HEK293T (cell line): ENCODE data around the gene TECRL.

Experiments
- BHLHE40 ChIP-seq: fragments of 450-650 bp; IDR thresholded peaks from 2 replicates; pipeline ENCODE4 v1.6.1; 2016; ENCODE audit warnings: mild to moderate bottlenecking, moderate library complexity, borderline replicate concordance
- FOXM1 ChIP-seq: fragments of 450-650 bp; IDR thresholded peaks from 2 replicates; pipeline ENCODE4 v1.6.1; 2017; ENCODE audit warnings: mild to moderate bottlenecking, borderline replicate concordance
- HDGF ChIP-seq: fragments of 450-650 bp; IDR thresholded peaks from 2 replicates; pipeline ENCODE4 v1.6.1; 2017; ENCODE audit warnings: antibody characterized with exemption, borderline replicate concordance
- SP1 ChIP-seq: fragments of 450-650 bp; IDR thresholded peaks from 2 replicates; pipeline ENCODE4 v1.6.1; 2017
- ZNF384 ChIP-seq: fragments of 450-650 bp; IDR thresholded peaks from 2 replicates; pipeline ENCODE4 v1.6.1; 2016

DNA sequence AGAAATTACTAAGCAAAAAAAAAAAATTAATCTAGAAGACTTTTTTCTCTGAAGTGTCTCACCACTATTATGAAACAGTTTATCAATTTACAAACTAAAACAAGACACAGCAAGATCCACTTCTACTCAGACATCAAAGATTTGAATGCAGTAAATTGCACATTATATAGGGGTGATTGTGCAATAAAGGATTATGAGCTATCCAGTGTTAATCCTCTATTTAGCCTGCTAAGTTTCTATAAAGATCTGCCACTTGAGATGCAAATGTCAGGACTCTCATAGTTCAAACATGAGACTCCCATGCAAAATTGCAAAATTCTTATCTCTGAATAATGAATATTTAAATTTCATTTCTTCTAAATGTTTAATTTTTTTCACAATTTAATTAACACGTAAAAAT is 2.2 kb downstream of the TECRL start:
- TF ChIP-seq HDGF: no peak
- TF ChIP-seq ZNF384: no peak
- TF ChIP-seq FOXM1: no peak
- no peak for TF ChIP-seq BHLHE40
- no peak for TF ChIP-seq SP1
